Left lobe of liver (tissue), 2 donors: ENCODE results near the gene ACLY. TPM values are rescaled to one million over a fixed set of nuclear protein-coding genes. Genes with fewer than 3 reads are reported as not detected.

ENCODE experiments used
- ATAC-seq: fragments of 200-7000 bp; cut with Tn5 transposase; one replicate; pipeline ENCODE4 v1.9.1; 2020; ENCODE audit warnings: mild to moderate bottlenecking, moderate library complexity
- DNase-seq: peaks from one replicate; pipeline ENCODE4 v3.0.0-alpha.2; 2020; ENCODE audit warnings: low spot score
- total RNA-seq: library from RNA; stranded (reverse); gene quantifications from one replicate; pipeline ENCODE4 v1.2.1, GENCODE V29; 2021
- donor health status: DM: no; HTN: no; CAD: no; lungs with moderate emphysema.
- donor health status: DM: no; HTN: yes; CAD: no.

ACLY gene
- total RNA-seq, 1 donor from 2014 or later = 20.9 TPM

GRCh38 chr17:41914358-41914766 lies 4.4 kb downstream of the ACLY start:
- DNase-seq = peak; percentile 50
- ATAC-seq = peak; percentile 20

GRCh38 chr17:41913798-41914197 lies 5.0 kb downstream of the ACLY start:
- no peak for ATAC-seq
- no peak for DNase-seq

GRCh38 chr17:41912925-41913324 lies 5.8 kb downstream of the ACLY start:
- ATAC-seq (no peak), DNase-seq (no peak)

GRCh38 chr17:41910701-41911391 lies 7.9 kb downstream of the ACLY start:
- ATAC-seq (no peak), DNase-seq (no peak)

GRCh38 chr17:41909088-41909487 lies 9.7 kb downstream of the ACLY start:
- ATAC-seq = no peak
- DNase-seq = no peak

GRCh38 chr17:41907633-41908539 lies 10.9 kb downstream of the ACLY start:
- ATAC-seq = peak; percentile 83

GRCh38 chr17:41907185-41907556 lies 11.6 kb downstream of the ACLY start:
- no peak for DNase-seq
- ATAC-seq = no peak

More at GRCh38 chr17:41907633-41908539, 10.9 kb downstream of the ACLY start:
- no peak for DNase-seq

- no peak for ATAC-seq
- no peak for DNase-seq
These were observed 12.1 kb downstream of the ACLY start for GRCh38 chr17:41906465-41907184.

- DNase-seq (no peak), ATAC-seq (no peak)
These were observed 13.6 kb downstream of the ACLY start for GRCh38 chr17:41905172-41905571.

GRCh38 chr17:41904242-41904841 lies 14.4 kb downstream of the ACLY start:
- no peak for ATAC-seq
- DNase-seq = no peak

- ATAC-seq (no peak), DNase-seq (no peak)
These were observed 17.1 kb downstream of the ACLY start for GRCh38 chr17:41901646-41902045.

GRCh38 chr17:41896726-41897125 lies 22.0 kb downstream of the ACLY start:
- DNase-seq = no peak
- ATAC-seq = no peak

GRCh38 chr17:41895617-41896016 lies 23.1 kb downstream of the ACLY start:
- ATAC-seq (peak; percentile 77), DNase-seq (no peak)

GRCh38 chr17:41894791-41895331 lies 23.9 kb downstream of the ACLY start:
- ATAC-seq (peak; percentile 78), DNase-seq (peak; percentile 62)

- ATAC-seq = no peak
These were observed 25.4 kb downstream of the ACLY start for GRCh38 chr17:41893384-41893783.

GRCh38 chr17:41892021-41892376 lies 26.8 kb downstream of the ACLY start:
- ATAC-seq = no peak
- DNase-seq = no peak

More at GRCh38 chr17:41893384-41893783, 25.4 kb downstream of the ACLY start:
- DNase-seq = no peak

- DNase-seq (no peak), ATAC-seq (no peak)
These were observed 27.4 kb downstream of the ACLY start for GRCh38 chr17:41891135-41892020.

GRCh38 chr17:41888332-41888965 lies 30.3 kb downstream of the ACLY start:
- peak; percentile 44 for ATAC-seq

GRCh38 chr17:41885733-41886132 lies 33.0 kb downstream of the ACLY start:
- ATAC-seq (peak; percentile 81), DNase-seq (no peak)

More at GRCh38 chr17:41888332-41888965, 30.3 kb downstream of the ACLY start:
- DNase-seq = no peak
